HepG2 (cell line): ENCODE data around the gene LAMTOR1. TPM values are rescaled to one million over a fixed set of nuclear protein-coding genes. Genes with fewer than 3 reads are reported as not detected.

Experiments used
- ADNP ChIP-seq: sonication (generic); formaldehyde crosslinking; IDR thresholded peaks from 2 replicates; pipeline ENCODE4 v1.4.0; 2020; ENCODE audit warnings: missing genetic modification reagents
- BRCA1 ChIP-seq: sonication (generic); formaldehyde crosslinking; IDR thresholded peaks from 2 replicates; pipeline ENCODE4 v1.4.0; 2020; ENCODE audit warnings: missing genetic modification reagents
- CEBPG ChIP-seq: IDR thresholded peaks from 2 replicates; pipeline ENCODE4 v1.6.1; 2016
- FOXK2 ChIP-seq: fragments of 450-650 bp; IDR thresholded peaks from 2 replicates; pipeline ENCODE4 v1.6.1; 2016
- MAFF ChIP-seq: IDR thresholded peaks from 2 replicates; pipeline ENCODE4 v1.6.1; 2011; ENCODE audit warnings: low read depth, low read length, improper control_type of control experiment
- REXO4 ChIP-seq: sonication (generic); formaldehyde crosslinking; IDR thresholded peaks from 2 replicates; pipeline ENCODE4 v1.8.0; 2022; ENCODE audit warnings: missing genetic modification reagents, mild to moderate bottlenecking, borderline replicate concordance
- SP5 ChIP-seq: IDR thresholded peaks from 2 replicates; pipeline ENCODE4 v1.6.1; 2016; ENCODE audit warnings: low read depth, borderline replicate concordance
- ZNF550 ChIP-seq: sonication (generic); formaldehyde crosslinking; IDR thresholded peaks from 2 replicates; pipeline ENCODE4 v1.4.0; 2020; ENCODE audit warnings: mild to moderate bottlenecking, missing genetic modification reagents, borderline replicate concordance
- ZNF569 ChIP-seq: sonication (generic); formaldehyde crosslinking; IDR thresholded peaks from 2 replicates; pipeline ENCODE4 v1.5.0; 2020; ENCODE audit warnings: mild to moderate bottlenecking, missing genetic modification reagents, moderate library complexity, borderline replicate concordance
- polyA plus RNA-seq, 8 experiments: library from polyadenylated mRNA; depleted of rRNA in 3 of 8; stranded (reverse) in 7 of 8; unstranded in 1 of 8; fragments of >200 nt; fragmentation: Illumina TruSeq in 4 of 8; extraction: Trizol in 4 of 8; gene quantifications; 2 replicates each; pipeline versions ENCODE4 v1.2.1 to v1.2.3, GENCODE V29; 2011 to 2016; ENCODE audit warnings: low read depth in 4 of 8, missing spikeins in 1 of 8, mixed read lengths in 1 of 8; ENCODE audit not compliant: insufficient read depth in 1 of 8
- total RNA-seq, 5 experiments: library from RNA; depleted of rRNA; stranded (reverse); fragments of >200 nt; fragmentation: Illumina TruSeq; extraction: Trizol; gene quantifications; 2 replicates each; pipeline ENCODE4 v1.2.3, GENCODE V29; 2016; ENCODE audit warnings: low read depth in 1 of 5
- TF ChIP-seq, protein P1 (sequence below): sonication (generic); formaldehyde crosslinking; IDR thresholded peaks from 2 replicates; pipeline ENCODE4 v1.4.0; 2020; ENCODE audit warnings: missing genetic modification reagents
- TF ChIP-seq, protein P2 (sequence below): IDR thresholded peaks from 2 replicates; pipeline ENCODE4 v1.6.1; 2012; ENCODE audit warnings: low read length, improper control_type of control experiment
- TF ChIP-seq, protein P3 (sequence below): sonication (generic); formaldehyde crosslinking; conservative IDR thresholded peaks from 2 replicates; pipeline ENCODE4 v1.8.0; 2022; ENCODE audit warnings: low read depth, missing genetic modification reagents
- TF ChIP-seq, protein P4 (sequence below): IDR thresholded peaks from 2 replicates; pipeline ENCODE4 v1.6.1; 2018; ENCODE audit warnings: missing genetic modification reagents, mild to moderate bottlenecking, missing compliant biosample characterization
- TF ChIP-seq, protein P5 (sequence below): sonication (generic); formaldehyde crosslinking; IDR thresholded peaks from 2 replicates; pipeline ENCODE4 v1.4.0; 2020; ENCODE audit warnings: missing genetic modification reagents

Gene LAMTOR1
- total and polyA plus RNA-seq, 2 of the 13 experiments (the other 11 are each of a cell fraction or from before 2014, with no cell fraction given): 60.4 to 66.0 TPM

DNA sequence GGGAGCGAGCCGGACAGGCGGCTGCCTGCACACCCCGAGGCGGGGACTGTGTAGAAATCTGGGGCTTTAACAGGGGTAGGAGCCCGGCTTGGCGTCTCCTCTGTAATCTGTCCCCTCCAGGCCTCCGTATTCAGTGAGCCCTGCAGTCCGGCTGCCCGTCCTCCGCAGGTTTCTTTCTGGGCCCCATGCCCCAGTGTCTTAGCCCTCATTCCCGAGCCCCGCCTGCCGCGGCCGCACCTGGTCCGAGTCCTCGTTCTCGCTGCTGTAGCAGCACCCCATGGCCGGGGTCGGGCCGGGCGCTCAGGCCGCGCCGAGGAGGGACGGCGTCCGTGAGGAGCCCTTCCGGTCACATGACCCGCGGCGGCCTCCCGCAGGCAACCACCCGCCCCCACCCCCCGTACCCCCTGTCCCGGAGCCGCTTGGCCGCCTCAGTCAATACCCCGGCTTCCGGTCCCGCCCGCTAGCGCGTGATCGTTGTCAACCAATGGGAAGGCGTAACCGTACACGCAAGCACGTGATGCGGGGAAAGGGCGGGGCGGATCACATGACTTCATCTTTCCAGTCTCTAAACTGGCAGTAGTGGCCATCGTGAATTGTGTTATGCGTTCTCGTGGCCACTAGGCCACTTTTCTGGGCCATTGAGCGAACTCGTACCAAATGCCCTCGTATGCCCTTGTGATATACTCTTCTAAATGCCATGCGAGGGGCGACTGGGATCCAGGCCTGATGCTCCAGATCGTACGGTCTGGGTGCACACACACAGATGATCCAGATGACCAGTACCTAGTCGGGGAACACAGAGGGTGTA, at the start of gene LAMTOR1 (continued):
- TF ChIP-seq, protein P1, sequence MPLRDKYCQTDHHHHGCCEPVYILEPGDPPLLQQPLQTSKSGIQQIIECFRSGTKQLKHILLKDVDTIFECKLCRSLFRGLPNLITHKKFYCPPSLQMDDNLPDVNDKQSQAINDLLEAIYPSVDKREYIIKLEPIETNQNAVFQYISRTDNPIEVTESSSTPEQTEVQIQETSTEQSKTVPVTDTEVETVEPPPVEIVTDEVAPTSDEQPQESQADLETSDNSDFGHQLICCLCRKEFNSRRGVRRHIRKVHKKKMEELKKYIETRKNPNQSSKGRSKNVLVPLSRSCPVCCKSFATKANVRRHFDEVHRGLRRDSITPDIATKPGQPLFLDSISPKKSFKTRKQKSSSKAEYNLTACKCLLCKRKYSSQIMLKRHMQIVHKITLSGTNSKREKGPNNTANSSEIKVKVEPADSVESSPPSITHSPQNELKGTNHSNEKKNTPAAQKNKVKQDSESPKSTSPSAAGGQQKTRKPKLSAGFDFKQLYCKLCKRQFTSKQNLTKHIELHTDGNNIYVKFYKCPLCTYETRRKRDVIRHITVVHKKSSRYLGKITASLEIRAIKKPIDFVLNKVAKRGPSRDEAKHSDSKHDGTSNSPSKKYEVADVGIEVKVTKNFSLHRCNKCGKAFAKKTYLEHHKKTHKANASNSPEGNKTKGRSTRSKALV (CRISPR knock-in tag): 0 out of 2 replicates have a peak, but pooled peaks have one; percentile 2
- TF ChIP-seq FOXK2: no peak
- no peak for TF ChIP-seq ADNP (CRISPR knock-in tag)
- TF ChIP-seq, protein P2, sequence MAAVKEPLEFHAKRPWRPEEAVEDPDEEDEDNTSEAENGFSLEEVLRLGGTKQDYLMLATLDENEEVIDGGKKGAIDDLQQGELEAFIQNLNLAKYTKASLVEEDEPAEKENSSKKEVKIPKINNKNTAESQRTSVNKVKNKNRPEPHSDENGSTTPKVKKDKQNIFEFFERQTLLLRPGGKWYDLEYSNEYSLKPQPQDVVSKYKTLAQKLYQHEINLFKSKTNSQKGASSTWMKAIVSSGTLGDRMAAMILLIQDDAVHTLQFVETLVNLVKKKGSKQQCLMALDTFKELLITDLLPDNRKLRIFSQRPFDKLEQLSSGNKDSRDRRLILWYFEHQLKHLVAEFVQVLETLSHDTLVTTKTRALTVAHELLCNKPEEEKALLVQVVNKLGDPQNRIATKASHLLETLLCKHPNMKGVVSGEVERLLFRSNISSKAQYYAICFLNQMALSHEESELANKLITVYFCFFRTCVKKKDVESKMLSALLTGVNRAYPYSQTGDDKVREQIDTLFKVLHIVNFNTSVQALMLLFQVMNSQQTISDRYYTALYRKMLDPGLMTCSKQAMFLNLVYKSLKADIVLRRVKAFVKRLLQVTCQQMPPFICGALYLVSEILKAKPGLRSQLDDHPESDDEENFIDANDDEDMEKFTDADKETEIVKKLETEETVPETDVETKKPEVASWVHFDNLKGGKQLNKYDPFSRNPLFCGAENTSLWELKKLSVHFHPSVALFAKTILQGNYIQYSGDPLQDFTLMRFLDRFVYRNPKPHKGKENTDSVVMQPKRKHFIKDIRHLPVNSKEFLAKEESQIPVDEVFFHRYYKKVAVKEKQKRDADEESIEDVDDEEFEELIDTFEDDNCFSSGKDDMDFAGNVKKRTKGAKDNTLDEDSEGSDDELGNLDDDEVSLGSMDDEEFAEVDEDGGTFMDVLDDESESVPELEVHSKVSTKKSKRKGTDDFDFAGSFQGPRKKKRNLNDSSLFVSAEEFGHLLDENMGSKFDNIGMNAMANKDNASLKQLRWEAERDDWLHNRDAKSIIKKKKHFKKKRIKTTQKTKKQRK: no peak
- no peak; the same call in 1 of the 2 replicates for TF ChIP-seq BRCA1 (CRISPR knock-in tag)
- TF ChIP-seq SP5 (CRISPR knock-in tag): peak; percentile 71
- no peak for TF ChIP-seq CEBPG (CRISPR knock-in tag)
- no peak for TF ChIP-seq REXO4 (CRISPR knock-in tag)
- no peak for TF ChIP-seq ZNF550 (CRISPR knock-in tag)
- TF ChIP-seq, protein P3, sequence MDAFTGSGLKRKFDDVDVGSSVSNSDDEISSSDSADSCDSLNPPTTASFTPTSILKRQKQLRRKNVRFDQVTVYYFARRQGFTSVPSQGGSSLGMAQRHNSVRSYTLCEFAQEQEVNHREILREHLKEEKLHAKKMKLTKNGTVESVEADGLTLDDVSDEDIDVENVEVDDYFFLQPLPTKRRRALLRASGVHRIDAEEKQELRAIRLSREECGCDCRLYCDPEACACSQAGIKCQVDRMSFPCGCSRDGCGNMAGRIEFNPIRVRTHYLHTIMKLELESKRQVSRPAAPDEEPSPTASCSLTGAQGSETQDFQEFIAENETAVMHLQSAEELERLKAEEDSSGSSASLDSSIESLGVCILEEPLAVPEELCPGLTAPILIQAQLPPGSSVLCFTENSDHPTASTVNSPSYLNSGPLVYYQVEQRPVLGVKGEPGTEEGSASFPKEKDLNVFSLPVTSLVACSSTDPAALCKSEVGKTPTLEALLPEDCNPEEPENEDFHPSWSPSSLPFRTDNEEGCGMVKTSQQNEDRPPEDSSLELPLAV (CRISPR knock-in tag): no peak
- TF ChIP-seq, protein P4, sequence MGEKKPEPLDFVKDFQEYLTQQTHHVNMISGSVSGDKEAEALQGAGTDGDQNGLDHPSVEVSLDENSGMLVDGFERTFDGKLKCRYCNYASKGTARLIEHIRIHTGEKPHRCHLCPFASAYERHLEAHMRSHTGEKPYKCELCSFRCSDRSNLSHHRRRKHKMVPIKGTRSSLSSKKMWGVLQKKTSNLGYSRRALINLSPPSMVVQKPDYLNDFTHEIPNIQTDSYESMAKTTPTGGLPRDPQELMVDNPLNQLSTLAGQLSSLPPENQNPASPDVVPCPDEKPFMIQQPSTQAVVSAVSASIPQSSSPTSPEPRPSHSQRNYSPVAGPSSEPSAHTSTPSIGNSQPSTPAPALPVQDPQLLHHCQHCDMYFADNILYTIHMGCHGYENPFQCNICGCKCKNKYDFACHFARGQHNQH: no peak; the same call in 1 of the 2 replicates
- no peak for TF ChIP-seq MAFF
- no peak for TF ChIP-seq ZNF569 (CRISPR knock-in tag)
- TF ChIP-seq, protein P5, sequence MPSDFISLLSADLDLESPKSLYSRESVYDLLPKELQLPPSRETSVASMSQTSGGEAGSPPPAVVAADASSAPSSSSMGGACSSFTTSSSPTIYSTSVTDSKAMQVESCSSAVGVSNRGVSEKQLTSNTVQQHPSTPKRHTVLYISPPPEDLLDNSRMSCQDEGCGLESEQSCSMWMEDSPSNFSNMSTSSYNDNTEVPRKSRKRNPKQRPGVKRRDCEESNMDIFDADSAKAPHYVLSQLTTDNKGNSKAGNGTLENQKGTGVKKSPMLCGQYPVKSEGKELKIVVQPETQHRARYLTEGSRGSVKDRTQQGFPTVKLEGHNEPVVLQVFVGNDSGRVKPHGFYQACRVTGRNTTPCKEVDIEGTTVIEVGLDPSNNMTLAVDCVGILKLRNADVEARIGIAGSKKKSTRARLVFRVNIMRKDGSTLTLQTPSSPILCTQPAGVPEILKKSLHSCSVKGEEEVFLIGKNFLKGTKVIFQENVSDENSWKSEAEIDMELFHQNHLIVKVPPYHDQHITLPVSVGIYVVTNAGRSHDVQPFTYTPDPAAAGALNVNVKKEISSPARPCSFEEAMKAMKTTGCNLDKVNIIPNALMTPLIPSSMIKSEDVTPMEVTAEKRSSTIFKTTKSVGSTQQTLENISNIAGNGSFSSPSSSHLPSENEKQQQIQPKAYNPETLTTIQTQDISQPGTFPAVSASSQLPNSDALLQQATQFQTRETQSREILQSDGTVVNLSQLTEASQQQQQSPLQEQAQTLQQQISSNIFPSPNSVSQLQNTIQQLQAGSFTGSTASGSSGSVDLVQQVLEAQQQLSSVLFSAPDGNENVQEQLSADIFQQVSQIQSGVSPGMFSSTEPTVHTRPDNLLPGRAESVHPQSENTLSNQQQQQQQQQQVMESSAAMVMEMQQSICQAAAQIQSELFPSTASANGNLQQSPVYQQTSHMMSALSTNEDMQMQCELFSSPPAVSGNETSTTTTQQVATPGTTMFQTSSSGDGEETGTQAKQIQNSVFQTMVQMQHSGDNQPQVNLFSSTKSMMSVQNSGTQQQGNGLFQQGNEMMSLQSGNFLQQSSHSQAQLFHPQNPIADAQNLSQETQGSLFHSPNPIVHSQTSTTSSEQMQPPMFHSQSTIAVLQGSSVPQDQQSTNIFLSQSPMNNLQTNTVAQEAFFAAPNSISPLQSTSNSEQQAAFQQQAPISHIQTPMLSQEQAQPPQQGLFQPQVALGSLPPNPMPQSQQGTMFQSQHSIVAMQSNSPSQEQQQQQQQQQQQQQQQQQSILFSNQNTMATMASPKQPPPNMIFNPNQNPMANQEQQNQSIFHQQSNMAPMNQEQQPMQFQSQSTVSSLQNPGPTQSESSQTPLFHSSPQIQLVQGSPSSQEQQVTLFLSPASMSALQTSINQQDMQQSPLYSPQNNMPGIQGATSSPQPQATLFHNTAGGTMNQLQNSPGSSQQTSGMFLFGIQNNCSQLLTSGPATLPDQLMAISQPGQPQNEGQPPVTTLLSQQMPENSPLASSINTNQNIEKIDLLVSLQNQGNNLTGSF: peak; percentile 23
